GM06990 (cell line): ENCODE results near the gene ZCCHC2.

ENCODE experiments used
- DNase-seq: peaks from one replicate; pipeline ENCODE4 v3.0.0-alpha.2; 2011; ENCODE audit not compliant: insufficient read length; ENCODE audit errors: extremely low read depth
- H3K27me3 ChIP-seq: replicated peaks from 2 replicates; pipeline ENCODE4 v1.6.0; 2011; ENCODE audit warnings: low read length; ENCODE audit not compliant: control insufficient read depth, insufficient read depth
- H3K36me3 ChIP-seq: 2 replicates; pipeline ENCODE4 v1.5.1; 2011; ENCODE audit warnings: low read length; ENCODE audit not compliant: control insufficient read depth, insufficient read depth
- H3K4me3 ChIP-seq: replicated peaks from 2 replicates; pipeline ENCODE4 v1.5.1; 2011; ENCODE audit warnings: low read depth, mild to moderate bottlenecking, control low read depth, low read length
- CTCF ChIP-seq: IDR thresholded peaks from 2 replicates; pipeline ENCODE4 v1.5.1; 2011; ENCODE audit warnings: low read length, control low read depth, mild to moderate bottlenecking, inconsistent platforms; ENCODE audit not compliant: insufficient read depth, poor library complexity, severe bottlenecking

The ZCCHC2 gene

GRCh38 chr18:62586781-62587487, 64.1 kb downstream of the ZCCHC2 start:
- Histone ChIP-seq H3K36me3 (no peaks in the 10 kb centered on the region), H3K4me3 (no peak overlapping the region), H3K27me3 (no peaks in the 10 kb centered on the region)
- DNase-seq = no peak
- TF ChIP-seq CTCF = no peak

- Histone ChIP-seq H3K36me3 (no peaks in the 10 kb centered on the region), H3K4me3 (no peak overlapping the region), H3K27me3 (no peaks in the 10 kb centered on the region)
- no peak for TF ChIP-seq CTCF
- DNase-seq = no peak
Measured at GRCh38 chr18:62587689-62588088, 64.9 kb downstream of the ZCCHC2 start.

GRCh38 chr18:62588217-62588616, 65.4 kb downstream of the ZCCHC2 start:
- no peak for TF ChIP-seq CTCF
- Histone ChIP-seq H3K27me3 (no peaks in the 10 kb centered on the region), H3K36me3 (no peaks in the 10 kb centered on the region), H3K4me3 (no peak overlapping the region)
- DNase-seq = no peak

GRCh38 chr18:62590799-62591590, 68.2 kb downstream of the ZCCHC2 start:
- TF ChIP-seq CTCF = no peak

GRCh38 chr18:62596145-62597005, 73.5 kb downstream of the ZCCHC2 start:
- Histone ChIP-seq H3K27me3 (no peaks in the 10 kb centered on the region; the same call in 1 of the 2 replicates), H3K36me3 (no peaks in the 10 kb centered on the region), H3K4me3 (no peak overlapping the region)
- no peak for TF ChIP-seq CTCF
- DNase-seq = no peak

More at GRCh38 chr18:62590799-62591590, 68.2 kb downstream of the ZCCHC2 start:
- H3K36me3 ChIP-seq = no peaks in the 10 kb centered on the region
- DNase-seq = no peak
- no peak overlapping the region for H3K4me3 ChIP-seq
- H3K27me3 ChIP-seq = no peaks in the 10 kb centered on the region
